GM18907 (cell line): ENCODE results near the gene OR2H2.
A peak's percentile ranks its signal among the peaks of the same experiment; 100 is the strongest.

Experiments
- ATAC-seq: cut with Tn5 transposase; IDR thresholded peaks from one replicate; pipeline ENCODE4 v1.9.1; 2021; ENCODE audit warnings: mild to moderate bottlenecking, moderate library complexity; ENCODE audit not compliant: unreplicated experiment

Gene OR2H2

GRCh38 chr6:29584821-29585220 is at the start of gene OR2H2:
Gene OR2H2 (plus strand): TSS chr6:29585121. CDS start chr6:29587945, 2,824 bp downstream.
- ATAC-seq: no peak

GRCh38 chr6:29537714-29538403 is 47.1 kb upstream of the OR2H2 start:
- ATAC-seq: no peak

GRCh38 chr6:29547573-29547972 is 37.3 kb upstream of the OR2H2 start:
- no peak for ATAC-seq

- peak; percentile 79 for ATAC-seq
Measured at GRCh38 chr6:29552512-29553051, 32.3 kb upstream of the OR2H2 start.

- peak; percentile 42 for ATAC-seq
Measured at GRCh38 chr6:29553268-29554057, 31.5 kb upstream of the OR2H2 start.

- ATAC-seq: no peak
Measured at GRCh38 chr6:29554764-29555163, 30.2 kb upstream of the OR2H2 start.

GRCh38 chr6:29557320-29557719 is 27.6 kb upstream of the OR2H2 start:
- ATAC-seq: no peak

GRCh38 chr6:29558439-29559079 is 26.4 kb upstream of the OR2H2 start:
- ATAC-seq: no peak

- no peak for ATAC-seq
Measured at GRCh38 chr6:29559524-29560287, 25.2 kb upstream of the OR2H2 start, which contains the start of gene UBD. Gene UBD (minus strand): TSS chr6:29559732. CDS start chr6:29559701, 31 bp downstream.

GRCh38 chr6:29561091-29561490 is 23.8 kb upstream of the OR2H2 start:
- ATAC-seq: no peak

- ATAC-seq: no peak
Measured at GRCh38 chr6:29561606-29562181, 23.2 kb upstream of the OR2H2 start.

GRCh38 chr6:29563435-29563965 is 21.4 kb upstream of the OR2H2 start:
- ATAC-seq: no peak

GRCh38 chr6:29564875-29565274 is 20.0 kb upstream of the OR2H2 start:
- no peak for ATAC-seq

- no peak for ATAC-seq
Measured at GRCh38 chr6:29566856-29567255, 18.1 kb upstream of the OR2H2 start.

- ATAC-seq: no peak
Measured at GRCh38 chr6:29567541-29567940, 17.4 kb upstream of the OR2H2 start.

GRCh38 chr6:29567991-29568390 is 16.9 kb upstream of the OR2H2 start:
- no peak for ATAC-seq

- ATAC-seq: no peak
Measured at GRCh38 chr6:29576056-29576455, 8.9 kb upstream of the OR2H2 start.

- ATAC-seq: no peak
Measured at GRCh38 chr6:29577544-29577943, 7.4 kb upstream of the OR2H2 start.

GRCh38 chr6:29589423-29590048 is 4.6 kb downstream of the OR2H2 start:
- no peak for ATAC-seq
